Ishikawa (cell line): Measurements from ENCODE around the gene DDX49.

Experiments
- CEBPB ChIP-seq: IDR thresholded peaks from 2 replicates; pipeline ENCODE4 v1.6.1; 2012
- CREB1 ChIP-seq: IDR thresholded peaks from 2 replicates; pipeline ENCODE4 v1.6.1; 2012; ENCODE audit warnings: low read depth
- EGR1 ChIP-seq: IDR thresholded peaks from 2 replicates; pipeline ENCODE4 v1.6.1; 2012
- EP300 ChIP-seq: IDR thresholded peaks from 2 replicates; pipeline ENCODE4 v1.6.1; 2012; ENCODE audit warnings: borderline replicate concordance
- FOXM1 ChIP-seq: IDR thresholded peaks from 2 replicates; pipeline ENCODE4 v1.6.1; 2012; ENCODE audit warnings: low read depth, borderline replicate concordance
- NFIC ChIP-seq: IDR thresholded peaks from 2 replicates; pipeline ENCODE4 v1.6.1; 2012
- RAD21 ChIP-seq: IDR thresholded peaks from 2 replicates; pipeline ENCODE4 v1.6.1; 2012; ENCODE audit warnings: low read depth
- TAF1 ChIP-seq: IDR thresholded peaks from 2 replicates; pipeline ENCODE4 v1.6.1; 2012; ENCODE audit warnings: low read depth, mild to moderate bottlenecking
- TCF12 ChIP-seq: IDR thresholded peaks from 2 replicates; pipeline ENCODE4 v1.6.1; 2012; ENCODE audit warnings: low read depth
- TEAD4 ChIP-seq: IDR thresholded peaks from 2 replicates; pipeline ENCODE4 v1.6.1; 2012
- YY1 ChIP-seq: IDR thresholded peaks from 2 replicates; pipeline ENCODE4 v1.6.1; 2012; ENCODE audit warnings: low read depth
- ZBTB7A ChIP-seq: IDR thresholded peaks from 2 replicates; pipeline ENCODE4 v1.6.1; 2012; ENCODE audit warnings: low read depth
- TF ChIP-seq, protein P1 (sequence below): IDR thresholded peaks from 2 replicates; pipeline ENCODE4 v1.6.1; 2012; ENCODE audit warnings: low read depth, mild to moderate bottlenecking
- TF ChIP-seq, protein P2 (sequence below): IDR thresholded peaks from 2 replicates; pipeline ENCODE4 v1.6.1; 2012

GRCh38 chr19:18943465-18943864, 23.9 kb downstream of the DDX49 start:
- TF ChIP-seq RAD21 (no peak), NFIC (no peak), TAF1 (no peak), EP300 (no peak), CEBPB (no peak), TCF12 (no peak), YY1 (no peak), TEAD4 (no peak), EGR1 (no peak), CREB1 (no peak), FOXM1 (no peak), ZBTB7A (no peak)
- TF ChIP-seq, protein P1, sequence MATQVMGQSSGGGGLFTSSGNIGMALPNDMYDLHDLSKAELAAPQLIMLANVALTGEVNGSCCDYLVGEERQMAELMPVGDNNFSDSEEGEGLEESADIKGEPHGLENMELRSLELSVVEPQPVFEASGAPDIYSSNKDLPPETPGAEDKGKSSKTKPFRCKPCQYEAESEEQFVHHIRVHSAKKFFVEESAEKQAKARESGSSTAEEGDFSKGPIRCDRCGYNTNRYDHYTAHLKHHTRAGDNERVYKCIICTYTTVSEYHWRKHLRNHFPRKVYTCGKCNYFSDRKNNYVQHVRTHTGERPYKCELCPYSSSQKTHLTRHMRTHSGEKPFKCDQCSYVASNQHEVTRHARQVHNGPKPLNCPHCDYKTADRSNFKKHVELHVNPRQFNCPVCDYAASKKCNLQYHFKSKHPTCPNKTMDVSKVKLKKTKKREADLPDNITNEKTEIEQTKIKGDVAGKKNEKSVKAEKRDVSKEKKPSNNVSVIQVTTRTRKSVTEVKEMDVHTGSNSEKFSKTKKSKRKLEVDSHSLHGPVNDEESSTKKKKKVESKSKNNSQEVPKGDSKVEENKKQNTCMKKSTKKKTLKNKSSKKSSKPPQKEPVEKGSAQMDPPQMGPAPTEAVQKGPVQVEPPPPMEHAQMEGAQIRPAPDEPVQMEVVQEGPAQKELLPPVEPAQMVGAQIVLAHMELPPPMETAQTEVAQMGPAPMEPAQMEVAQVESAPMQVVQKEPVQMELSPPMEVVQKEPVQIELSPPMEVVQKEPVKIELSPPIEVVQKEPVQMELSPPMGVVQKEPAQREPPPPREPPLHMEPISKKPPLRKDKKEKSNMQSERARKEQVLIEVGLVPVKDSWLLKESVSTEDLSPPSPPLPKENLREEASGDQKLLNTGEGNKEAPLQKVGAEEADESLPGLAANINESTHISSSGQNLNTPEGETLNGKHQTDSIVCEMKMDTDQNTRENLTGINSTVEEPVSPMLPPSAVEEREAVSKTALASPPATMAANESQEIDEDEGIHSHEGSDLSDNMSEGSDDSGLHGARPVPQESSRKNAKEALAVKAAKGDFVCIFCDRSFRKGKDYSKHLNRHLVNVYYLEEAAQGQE = no peak
- TF ChIP-seq, protein P2, sequence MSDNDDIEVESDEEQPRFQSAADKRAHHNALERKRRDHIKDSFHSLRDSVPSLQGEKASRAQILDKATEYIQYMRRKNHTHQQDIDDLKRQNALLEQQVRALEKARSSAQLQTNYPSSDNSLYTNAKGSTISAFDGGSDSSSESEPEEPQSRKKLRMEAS = no peak
